Peyer's patch (tissue), 4 donors: ENCODE results near the gene ZFP64. TPM values are rescaled to one million over a fixed set of nuclear protein-coding genes. Genes with fewer than 3 reads are reported as not detected.

Experiments
- DNase-seq, 3 donors: peaks; one replicate each; pipeline ENCODE4 v3.0.0-alpha.2; 2017 to 2019
- H3K27ac ChIP-seq, 4 donors: fragments of 200-600 bp; sonication (generic); one replicate each; pipeline ENCODE4 v1.5.1; 2016 to 2019
- H3K27me3 ChIP-seq, 2 donors: fragments of 200-600 bp; sonication (generic); one replicate each; pipeline ENCODE4 v1.5.1; 2019
- H3K36me3 ChIP-seq, 3 donors: fragments of 200-600 bp; sonication (generic); one replicate each; pipeline ENCODE4 v1.5.1; 2016 to 2019
- H3K4me1 ChIP-seq, 4 donors: fragments of 200-600 bp; sonication (generic); one replicate each; pipeline ENCODE4 v1.5.1; 2016 to 2019
- H3K4me3 ChIP-seq, 4 donors: fragments of 200-600 bp; sonication (generic); 1 replicate in 3 of 4; 2 replicates in 1 of 4; pipeline ENCODE4 v1.5.1; 2016 to 2019; ENCODE audit warnings: mild to moderate bottlenecking in 1 of 4
- H3K9me3 ChIP-seq, 4 donors: fragments of 200-600 bp; sonication (generic); one replicate each; pipeline ENCODE4 v1.5.1; 2016 to 2019; ENCODE audit warnings: mild to moderate bottlenecking in 1 of 4
- POLR2A ChIP-seq, 2 donors: fragments of 450-650 bp; IDR thresholded peaks; one replicate each; pipeline ENCODE4 v1.5.1; 2017; ENCODE audit warnings: antibody characterized with exemption in 2 of 2, mild to moderate bottlenecking in 2 of 2, moderate library complexity in 2 of 2
- total RNA-seq, 4 donors: library from RNA; depleted of rRNA; stranded (reverse); fragments of >200 nt; gene quantifications; one replicate each; pipeline ENCODE4 v1.1.0, GENCODE V29; 2016
- TF ChIP-seq, protein P1 (sequence below), 6 experiments: fragments of 450-650 bp in 4 of 6; fragments of 200-600 bp in 2 of 6; sonication (generic) in 1 of 6; IDR thresholded peaks; one replicate each; pipeline ENCODE4 v1.5.1; 2017 to 2019; ENCODE audit warnings: antibody characterized with exemption in 6 of 6, mild to moderate bottlenecking in 3 of 6, moderate library complexity in 1 of 6

ZFP64 gene
- total RNA-seq, 4 donors from 2014 or later: 10.5 to 32.9 (median 16.1) TPM

DNA sequence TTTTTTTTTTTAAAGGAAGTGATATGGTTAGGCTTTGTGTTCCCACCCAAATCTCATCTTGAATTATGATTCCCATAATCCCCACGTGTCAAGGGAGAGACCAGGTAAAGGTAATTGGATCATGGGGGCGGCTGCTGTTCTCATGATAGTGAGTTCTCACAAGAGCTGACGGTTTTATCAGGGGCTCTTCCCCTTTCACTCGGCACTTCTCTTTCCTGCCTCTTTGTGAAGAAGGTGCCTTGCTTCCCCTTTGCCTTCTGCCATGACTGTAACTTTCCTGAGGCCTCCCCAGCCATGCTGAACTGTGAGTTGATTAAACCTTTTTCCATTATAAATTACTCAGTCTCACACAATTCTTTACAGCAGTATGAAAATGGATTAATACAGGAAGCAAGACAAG is 64.3 kb downstream of the ZFP64 start:
- no peaks in the 10 kb centered on the region for H3K27me3 ChIP-seq
- no peaks in the 10 kb centered on the region for H3K36me3 ChIP-seq
- H3K9me3 ChIP-seq: no peaks in the 10 kb centered on the region
- H3K4me1 ChIP-seq: no peaks in the 10 kb centered on the region
- no peak for DNase-seq
- no peak overlapping the region for H3K4me3 ChIP-seq
- H3K27ac ChIP-seq: no peak overlapping the region
- TF ChIP-seq, protein P1, sequence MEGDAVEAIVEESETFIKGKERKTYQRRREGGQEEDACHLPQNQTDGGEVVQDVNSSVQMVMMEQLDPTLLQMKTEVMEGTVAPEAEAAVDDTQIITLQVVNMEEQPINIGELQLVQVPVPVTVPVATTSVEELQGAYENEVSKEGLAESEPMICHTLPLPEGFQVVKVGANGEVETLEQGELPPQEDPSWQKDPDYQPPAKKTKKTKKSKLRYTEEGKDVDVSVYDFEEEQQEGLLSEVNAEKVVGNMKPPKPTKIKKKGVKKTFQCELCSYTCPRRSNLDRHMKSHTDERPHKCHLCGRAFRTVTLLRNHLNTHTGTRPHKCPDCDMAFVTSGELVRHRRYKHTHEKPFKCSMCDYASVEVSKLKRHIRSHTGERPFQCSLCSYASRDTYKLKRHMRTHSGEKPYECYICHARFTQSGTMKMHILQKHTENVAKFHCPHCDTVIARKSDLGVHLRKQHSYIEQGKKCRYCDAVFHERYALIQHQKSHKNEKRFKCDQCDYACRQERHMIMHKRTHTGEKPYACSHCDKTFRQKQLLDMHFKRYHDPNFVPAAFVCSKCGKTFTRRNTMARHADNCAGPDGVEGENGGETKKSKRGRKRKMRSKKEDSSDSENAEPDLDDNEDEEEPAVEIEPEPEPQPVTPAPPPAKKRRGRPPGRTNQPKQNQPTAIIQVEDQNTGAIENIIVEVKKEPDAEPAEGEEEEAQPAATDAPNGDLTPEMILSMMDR (IDR thresholded peaks at IDR 0.05): no peak
- no peak for TF ChIP-seq POLR2A (IDR thresholded peaks at IDR 0.05)

DNA sequence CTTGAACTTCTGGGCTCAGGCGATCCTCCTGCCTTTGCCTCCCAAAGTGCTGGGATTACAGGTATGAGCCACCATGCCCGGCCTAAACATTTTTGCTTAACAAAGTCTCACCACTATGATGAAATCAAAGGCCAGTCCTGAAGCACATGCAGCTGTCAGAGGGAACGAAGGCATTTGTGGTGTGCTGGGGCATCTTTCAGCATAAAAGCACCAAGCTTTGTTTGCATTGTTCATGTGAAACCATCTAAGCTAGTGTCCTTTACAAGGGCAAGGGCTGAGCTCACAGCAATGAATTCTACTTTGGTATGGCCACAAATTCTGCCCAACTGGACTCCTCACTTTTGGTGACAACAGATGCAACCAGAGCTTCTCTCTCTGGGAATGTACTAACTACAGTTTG is 66.8 kb downstream of the ZFP64 start:
- H3K4me1 ChIP-seq: no peaks in the 10 kb centered on the region
- no peak overlapping the region for H3K27ac ChIP-seq
- no peaks in the 10 kb centered on the region for H3K36me3 ChIP-seq
- TF ChIP-seq, protein P1 (IDR thresholded peaks at IDR 0.05): no peak
- TF ChIP-seq POLR2A (IDR thresholded peaks at IDR 0.05): no peak
- no peaks in the 10 kb centered on the region for H3K27me3 ChIP-seq
- no peaks in the 10 kb centered on the region for H3K9me3 ChIP-seq
- H3K4me3 ChIP-seq: no peak overlapping the region
- DNase-seq: no peak

DNA sequence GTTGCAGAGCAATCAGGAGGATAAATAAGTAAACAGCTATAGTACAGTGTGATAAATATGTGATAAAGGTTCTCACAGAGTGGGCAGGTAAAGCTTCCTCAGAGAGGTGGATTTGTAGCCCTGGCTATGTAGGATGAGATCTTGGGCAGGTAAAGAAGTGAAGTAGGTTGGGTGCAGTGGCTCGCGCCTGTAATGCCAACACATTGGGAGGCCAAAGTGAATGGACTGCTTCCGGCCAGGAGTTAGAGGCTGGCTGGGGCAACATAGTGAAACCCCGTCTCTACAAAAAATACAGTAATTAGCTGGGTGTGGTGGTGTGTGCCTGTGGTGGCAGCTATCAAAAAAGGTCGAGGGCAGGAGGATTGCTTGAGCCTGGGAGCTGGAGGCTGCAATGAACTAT is 72.9 kb downstream of the ZFP64 start:
- Histone ChIP-seq H3K4me3 (no peak overlapping the region), H3K27me3 (no peaks in the 10 kb centered on the region), H3K4me1 (no peaks in the 10 kb centered on the region), H3K36me3 (no peaks in the 10 kb centered on the region), H3K9me3 (no peaks in the 10 kb centered on the region), H3K27ac (no peak overlapping the region)
- DNase-seq: no peak
- TF ChIP-seq, protein P1 (IDR thresholded peaks at IDR 0.05): no peak
- no peak for TF ChIP-seq POLR2A (IDR thresholded peaks at IDR 0.05)

DNA sequence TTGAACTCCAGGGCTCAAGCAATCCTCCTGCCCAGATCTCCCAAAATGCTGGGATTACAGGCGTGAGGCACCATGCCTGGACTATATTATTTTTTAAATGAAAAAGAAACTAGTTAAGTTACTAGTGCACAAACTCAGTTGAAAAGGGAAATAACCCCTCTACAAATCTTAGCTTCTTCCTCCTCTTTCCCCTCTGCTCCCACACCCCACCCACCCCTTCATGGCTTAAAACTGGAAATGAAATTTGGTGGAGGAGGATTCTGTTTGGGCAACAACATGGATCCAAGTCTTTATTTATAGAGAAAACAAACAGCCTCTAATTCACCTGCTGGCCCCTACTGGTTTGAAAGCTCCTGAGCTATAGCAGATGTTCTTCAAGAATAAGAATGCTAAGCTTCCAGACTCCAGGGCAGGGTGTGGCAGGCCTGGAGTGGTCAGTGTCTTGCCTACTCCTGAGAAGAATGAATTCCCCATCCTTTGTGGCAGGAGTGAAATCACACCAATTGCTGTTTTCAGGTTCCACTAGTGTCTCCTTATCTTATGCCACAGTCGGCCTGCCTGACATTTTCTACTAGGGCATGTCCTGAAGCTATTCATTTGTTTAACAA is 73.5 kb downstream of the ZFP64 start:
- H3K4me3 ChIP-seq: no peak overlapping the region
- H3K27me3 ChIP-seq: no peaks in the 10 kb centered on the region
- no peaks in the 10 kb centered on the region for H3K36me3 ChIP-seq
- no peaks in the 10 kb centered on the region for H3K4me1 ChIP-seq
- DNase-seq: no peak
- H3K27ac ChIP-seq: no peak overlapping the region
- H3K9me3 ChIP-seq: no peaks in the 10 kb centered on the region
- TF ChIP-seq, protein P1 (IDR thresholded peaks at IDR 0.05): no peak
- TF ChIP-seq POLR2A (IDR thresholded peaks at IDR 0.05): no peak

DNA sequence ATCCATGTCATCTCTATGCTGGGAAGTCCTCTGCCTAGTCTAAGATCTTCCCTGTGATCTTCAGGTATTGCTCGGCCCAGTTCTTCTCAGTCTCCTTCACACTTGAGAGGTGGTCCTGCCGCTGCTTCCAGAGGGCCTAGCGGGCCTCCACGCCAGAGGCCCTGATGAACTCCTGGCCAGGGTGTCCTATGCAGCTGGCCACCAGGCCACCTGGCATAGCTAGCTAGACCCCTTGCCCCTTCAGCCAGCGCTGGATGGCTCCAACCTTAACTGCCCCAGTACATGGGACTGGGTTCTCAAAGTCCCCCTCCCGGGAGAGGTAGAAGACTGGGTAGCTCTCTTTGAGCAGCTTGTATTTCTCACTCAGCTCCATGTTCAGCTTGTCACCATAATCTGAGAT is 81.1 kb downstream of the ZFP64 start:
- H3K27ac ChIP-seq: no peak overlapping the region
- peaks cover 0 to 7% (median 3%) of the 10 kb centered on the region in 4 donors for H3K4me1 ChIP-seq
- DNase-seq: no peak
- peaks cover 0 to 8% of the 10 kb centered on the region in 2 donors for H3K27me3 ChIP-seq
- no peaks in the 10 kb centered on the region for H3K36me3 ChIP-seq
- H3K4me3 ChIP-seq: no peak overlapping the region
- H3K9me3 ChIP-seq: no peaks in the 10 kb centered on the region
- TF ChIP-seq POLR2A (IDR thresholded peaks at IDR 0.05): no peak
- TF ChIP-seq, protein P1 (IDR thresholded peaks at IDR 0.05): no peak
